ENCODE results near the gene FETUB.

GRCh38 chr3:186598108-186598784 lies 42.0 kb upstream of the FETUB start:
- TF ChIP-seq, protein P1, sequence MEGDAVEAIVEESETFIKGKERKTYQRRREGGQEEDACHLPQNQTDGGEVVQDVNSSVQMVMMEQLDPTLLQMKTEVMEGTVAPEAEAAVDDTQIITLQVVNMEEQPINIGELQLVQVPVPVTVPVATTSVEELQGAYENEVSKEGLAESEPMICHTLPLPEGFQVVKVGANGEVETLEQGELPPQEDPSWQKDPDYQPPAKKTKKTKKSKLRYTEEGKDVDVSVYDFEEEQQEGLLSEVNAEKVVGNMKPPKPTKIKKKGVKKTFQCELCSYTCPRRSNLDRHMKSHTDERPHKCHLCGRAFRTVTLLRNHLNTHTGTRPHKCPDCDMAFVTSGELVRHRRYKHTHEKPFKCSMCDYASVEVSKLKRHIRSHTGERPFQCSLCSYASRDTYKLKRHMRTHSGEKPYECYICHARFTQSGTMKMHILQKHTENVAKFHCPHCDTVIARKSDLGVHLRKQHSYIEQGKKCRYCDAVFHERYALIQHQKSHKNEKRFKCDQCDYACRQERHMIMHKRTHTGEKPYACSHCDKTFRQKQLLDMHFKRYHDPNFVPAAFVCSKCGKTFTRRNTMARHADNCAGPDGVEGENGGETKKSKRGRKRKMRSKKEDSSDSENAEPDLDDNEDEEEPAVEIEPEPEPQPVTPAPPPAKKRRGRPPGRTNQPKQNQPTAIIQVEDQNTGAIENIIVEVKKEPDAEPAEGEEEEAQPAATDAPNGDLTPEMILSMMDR (IDR thresholded peaks at IDR 0.05; ENCODE audit: extremely low read depth in 1 of 2, insufficient read depth in 1 of 2, low read depth in 1 of 2, low read length in 2 of 2): no peak
- TF ChIP-seq EZH2 (IDR thresholded peaks at IDR 0.05; ENCODE audit: borderline replicate concordance, low read depth, low read length, severe bottlenecking) (no peak), POLR2A (IDR thresholded peaks at IDR 0.05; ENCODE audit: low read depth, low read length) (no peak), POLR2AphosphoS5 (IDR thresholded peaks at IDR 0.05; ENCODE audit: insufficient read depth, low read depth, low read length) (no peak)

Measured in endothelial cell of umbilical vein (primary cell).